Activated CD4-positive, alpha-beta memory T cell treated with anti-CD3 and anti-CD28 coated beads for 36 hours (primary cell): ENCODE data around the gene DLGAP4. TPM values are rescaled to one million over a fixed set of nuclear protein-coding genes. Genes with fewer than 3 reads are reported as not detected.

Experiments used
- CTCF ChIA-PET: fragments of 350-600 bp; sonication (Branson Sonifier 250); formaldehyde crosslinking; loops from one replicate; lab custom pipeline; 2021; ENCODE audit warnings: antibody characterized with exemption, inconsistent platforms; lab: Charles Lee
- POLR2A ChIA-PET: fragments of 350-600 bp; sonication (Branson Sonifier 250); formaldehyde crosslinking; loops from one replicate; lab custom pipeline; 2021; ENCODE audit warnings: antibody characterized with exemption; lab: Charles Lee
- DNase-seq: peaks from one replicate; pipeline ENCODE4 v3.0.0-alpha.2; 2020
- H3K27ac Mint-ChIP-seq: one replicate; pipeline ENCODE4 v1.8.0; 2021; ENCODE audit warnings: mixed read lengths
- H3K27me3 Mint-ChIP-seq: one replicate; pipeline ENCODE4 v1.8.0; 2021; ENCODE audit warnings: mixed read lengths
- H3K36me3 Mint-ChIP-seq: one replicate; pipeline ENCODE4 v1.8.0; 2021; ENCODE audit warnings: mixed read lengths
- H3K4me1 Mint-ChIP-seq: one replicate; pipeline ENCODE4 v1.8.0; 2021; ENCODE audit warnings: low read depth, mixed read lengths
- H3K4me3 Mint-ChIP-seq: one replicate; pipeline ENCODE4 v1.8.0; 2021; ENCODE audit warnings: mild to moderate bottlenecking, mixed read lengths
- H3K9me3 Mint-ChIP-seq: one replicate; pipeline ENCODE4 v1.8.0; 2021; ENCODE audit warnings: mixed read lengths
- intact Hi-C: fragments of 100-400 bp; cut with micrococcal nuclease; formaldehyde crosslinking; loops from one replicate; pipeline ENCODE4 v1.15.1; 2023
- total RNA-seq, 2 experiments: library from RNA; stranded (reverse); gene quantifications; one replicate each; pipeline ENCODE4 v1.2.3, GENCODE V29; 2021

DLGAP4 gene
- total RNA-seq, 2 experiments from 2014 or later = 18.5 to 18.8 TPM

DNA sequence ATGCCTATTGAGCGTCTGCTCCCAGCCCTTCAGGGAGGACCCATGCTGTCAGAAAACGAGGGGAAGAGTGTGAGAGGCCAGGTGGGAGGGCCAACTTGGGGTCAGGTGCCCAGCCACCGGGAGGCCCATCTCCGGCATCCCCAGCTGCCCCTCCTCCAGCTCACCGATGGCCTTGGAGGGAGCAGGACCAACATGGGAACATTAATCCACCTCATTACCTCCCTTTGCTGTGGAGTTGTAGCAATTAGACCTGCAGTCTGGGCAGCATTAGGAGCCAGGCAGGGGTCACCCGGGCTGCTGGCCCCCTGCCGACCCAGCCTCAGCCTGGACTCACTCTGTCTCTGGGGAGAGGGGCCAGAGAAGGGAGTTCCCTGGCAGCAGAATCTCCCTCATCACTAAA lies 25.1 kb downstream of the DLGAP4 start:
- CTCF ChIA-PET = interaction anchor here (0.6 kb wide), 1 partner anchor 129 kb away, joined by 3 read pairs; no protein-coding TSS in a partner anchor
- Mint-ChIP-seq H3K4me3 (no peak overlapping the region), H3K36me3 (no peaks in the 10 kb centered on the region), H3K4me1 (no peaks in the 10 kb centered on the region), H3K27ac (no peak overlapping the region), H3K9me3 (peaks cover under 1% of the 10 kb centered on the region), H3K27me3 (peaks cover 37% of the 10 kb centered on the region)
- POLR2A ChIA-PET = interaction anchor here (0.6 kb wide), 1 partner anchor 26 kb away, joined by 3 read pairs; no protein-coding TSS in a partner anchor
- DNase-seq = no peak
- intact Hi-C loops = no loop called here

DNA sequence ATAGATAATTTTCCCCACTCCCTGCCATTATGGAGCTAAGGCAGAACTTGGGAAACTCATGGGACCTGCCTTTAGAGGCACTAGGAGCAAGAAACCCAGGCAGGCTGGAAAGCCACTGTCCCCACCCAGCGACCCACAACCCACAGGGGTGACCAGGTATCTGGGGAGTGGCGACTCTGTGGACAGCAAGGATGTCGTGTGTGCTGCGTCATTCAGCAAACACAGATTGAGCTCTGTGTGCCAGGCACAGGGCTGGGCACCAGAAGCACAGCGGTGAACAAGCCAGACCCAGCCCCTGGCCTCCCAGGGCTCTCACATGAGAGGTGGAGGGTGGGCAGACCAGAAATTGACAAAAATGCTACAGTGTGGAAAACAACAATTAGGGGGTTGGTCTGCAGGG lies 27.7 kb downstream of the DLGAP4 start:
- POLR2A ChIA-PET = no interaction called here
- intact Hi-C loops = no loop called here
- H3K4me1 Mint-ChIP-seq = no peaks in the 10 kb centered on the region
- no peak for DNase-seq
- no peaks in the 10 kb centered on the region for H3K9me3 Mint-ChIP-seq
- no peak overlapping the region for H3K27ac Mint-ChIP-seq
- H3K36me3 Mint-ChIP-seq = no peaks in the 10 kb centered on the region
- CTCF ChIA-PET = no interaction called here
- no peak overlapping the region for H3K4me3 Mint-ChIP-seq
- H3K27me3 Mint-ChIP-seq = peaks cover 46% of the 10 kb centered on the region

DNA sequence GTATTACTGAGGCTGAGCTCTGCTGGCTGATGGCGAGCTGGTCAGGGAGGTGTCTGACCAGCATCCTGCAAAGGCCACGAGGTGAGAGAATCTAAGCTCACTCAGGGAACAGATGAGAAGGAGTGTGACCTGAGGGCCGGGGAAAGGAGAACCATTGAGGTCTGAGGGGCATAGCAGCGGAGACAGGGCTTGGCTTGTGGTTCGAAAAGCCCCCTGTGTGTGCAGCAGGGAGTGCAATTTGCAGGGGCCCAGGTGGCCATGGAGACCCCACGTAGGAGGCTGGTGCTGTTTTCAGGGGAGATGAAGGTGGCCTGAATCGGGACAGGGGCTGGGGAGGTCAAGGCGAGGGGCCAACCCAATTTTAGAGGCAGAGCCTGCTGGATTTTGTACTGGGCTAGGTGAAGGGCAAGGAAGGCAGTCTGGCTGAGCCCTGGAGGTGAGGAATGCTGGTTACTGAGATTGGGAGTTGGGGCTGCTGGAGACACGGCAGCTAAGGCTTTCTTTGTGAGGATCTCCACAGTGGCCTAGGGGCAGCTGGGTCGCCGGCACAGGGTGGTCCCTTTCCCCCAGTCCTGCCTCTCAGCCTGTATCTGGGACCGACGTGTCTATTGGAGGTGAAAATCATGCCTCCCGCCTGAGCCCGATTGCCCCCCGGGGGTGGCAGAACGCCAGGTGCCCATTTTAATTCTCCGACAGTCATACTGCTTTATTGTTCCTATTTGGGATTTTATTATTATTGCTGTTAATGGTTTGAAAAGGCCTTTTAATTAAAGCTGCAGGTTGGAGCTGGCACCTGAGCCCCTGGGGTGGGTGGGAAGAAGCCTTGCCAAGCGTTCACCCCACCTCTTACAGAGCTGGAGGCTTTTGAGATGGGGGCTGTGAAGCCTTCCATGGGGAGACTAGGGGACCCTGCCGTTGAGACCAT lies 28.4 kb downstream of the DLGAP4 start:
- H3K36me3 Mint-ChIP-seq = no peaks in the 10 kb centered on the region
- no peak overlapping the region for H3K27ac Mint-ChIP-seq
- intact Hi-C loops = no loop called here
- ChIA-PET POLR2A (no interaction called here), CTCF (no interaction called here)
- no peaks in the 10 kb centered on the region for H3K4me1 Mint-ChIP-seq
- H3K4me3 Mint-ChIP-seq = no peak overlapping the region
- no peak for DNase-seq
- H3K27me3 Mint-ChIP-seq = peaks cover 47% of the 10 kb centered on the region
- no peaks in the 10 kb centered on the region for H3K9me3 Mint-ChIP-seq

DNA sequence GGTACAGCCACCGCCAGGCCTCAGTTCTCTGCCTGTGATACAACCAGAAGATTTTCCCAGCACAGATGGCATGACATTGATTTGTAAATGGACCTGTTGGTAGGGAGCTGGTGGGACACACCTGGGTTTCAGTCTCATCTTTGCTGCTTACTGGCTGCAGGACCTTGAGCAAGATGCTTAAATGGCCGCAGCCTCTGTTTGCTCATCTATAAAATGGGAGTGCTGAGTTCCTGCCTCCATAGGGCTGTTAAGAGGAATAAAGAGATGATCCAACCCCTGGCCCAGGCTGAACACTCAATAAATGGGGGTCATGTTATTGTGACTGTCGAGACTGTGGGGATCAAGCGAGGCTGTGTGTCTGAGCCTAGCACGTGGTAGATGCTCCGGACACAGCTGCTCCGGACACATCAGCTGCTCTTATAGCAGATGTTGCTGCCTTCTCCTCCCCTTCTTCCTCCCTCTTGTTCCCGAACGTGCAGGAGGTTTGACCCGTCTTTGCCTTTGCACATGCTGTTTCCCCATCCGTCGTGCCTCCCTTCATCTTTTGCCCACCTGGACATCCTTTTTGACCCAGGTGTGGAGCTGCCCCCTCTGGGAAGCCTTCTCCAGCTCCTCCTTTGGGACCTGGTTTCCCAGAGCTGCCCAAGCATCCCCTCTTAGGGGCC lies 29.2 kb downstream of the DLGAP4 start:
- POLR2A ChIA-PET = no interaction called here
- no peak overlapping the region for H3K4me3 Mint-ChIP-seq
- peaks cover 47% of the 10 kb centered on the region for H3K27me3 Mint-ChIP-seq

DNA sequence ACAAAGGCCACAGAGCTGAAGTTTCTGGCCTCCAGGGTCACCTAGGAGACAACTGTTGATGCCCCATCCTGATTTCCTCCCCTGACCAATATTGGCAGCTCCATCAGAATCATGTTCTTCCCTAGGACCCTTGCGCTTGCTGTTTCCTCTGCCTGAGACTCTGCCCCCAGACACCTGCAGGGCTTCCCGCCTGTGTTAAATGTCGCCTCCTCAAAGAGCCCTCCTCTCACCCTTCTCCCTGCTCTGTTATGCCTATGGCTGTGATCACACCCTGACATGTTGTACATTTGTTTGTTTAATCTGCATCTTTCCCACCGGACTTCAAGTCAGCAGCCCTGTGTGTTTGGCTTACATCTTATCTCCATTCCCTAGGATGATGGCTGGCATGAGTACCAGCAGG lies 30.1 kb downstream of the DLGAP4 start:
- Mint-ChIP-seq H3K4me1 (no peaks in the 10 kb centered on the region), H3K9me3 (no peaks in the 10 kb centered on the region), H3K4me3 (no peak overlapping the region), H3K27ac (no peak overlapping the region), H3K36me3 (no peaks in the 10 kb centered on the region), H3K27me3 (peaks cover 51% of the 10 kb centered on the region)
- DNase-seq = no peak
- ChIA-PET POLR2A (no interaction called here), CTCF (no interaction called here)
- intact Hi-C loops = no loop called here

More for the DNA sequence above, 29.2 kb downstream of the DLGAP4 start:
- no peak for DNase-seq
- Mint-ChIP-seq H3K36me3 (no peaks in the 10 kb centered on the region), H3K27ac (no peak overlapping the region), H3K9me3 (no peaks in the 10 kb centered on the region), H3K4me1 (no peaks in the 10 kb centered on the region)
- CTCF ChIA-PET = no interaction called here
- intact Hi-C loops = no loop called here

- no peaks in the 10 kb centered on the region for H3K4me1 Mint-ChIP-seq
- ChIA-PET POLR2A (no interaction called here), CTCF (no interaction called here)
- no peak overlapping the region for H3K27ac Mint-ChIP-seq
- no peak for DNase-seq
- H3K9me3 Mint-ChIP-seq = no peaks in the 10 kb centered on the region
- intact Hi-C loops = no loop called here
- H3K27me3 Mint-ChIP-seq = peaks cover 44% of the 10 kb centered on the region
- H3K36me3 Mint-ChIP-seq = no peaks in the 10 kb centered on the region
- H3K4me3 Mint-ChIP-seq = no peak overlapping the region
These were observed 31.0 kb downstream of the DLGAP4 start for GRCh38 chr20:36336954-36337704.

DNA sequence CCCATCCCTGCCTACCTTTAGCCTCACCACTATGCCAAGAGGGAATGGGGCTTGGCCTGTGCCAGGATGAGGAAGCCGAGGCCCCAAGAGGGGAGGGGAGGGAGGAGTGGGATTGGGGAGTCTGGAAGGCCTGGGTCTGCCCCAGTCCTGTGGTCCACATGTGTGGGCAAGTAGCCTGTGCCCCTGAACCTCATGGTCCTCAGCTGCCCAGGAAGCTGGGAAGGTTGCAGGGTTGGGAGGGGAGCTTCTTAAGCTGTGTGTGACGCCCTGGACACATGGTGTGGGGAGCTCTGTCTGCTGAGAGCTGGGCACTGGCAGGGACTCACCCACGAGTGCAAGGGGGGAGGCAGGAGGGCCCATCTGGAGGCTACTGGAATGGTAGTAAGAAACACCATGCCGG lies 31.7 kb downstream of the DLGAP4 start:
- Mint-ChIP-seq H3K4me3 (no peak overlapping the region), H3K27ac (no peak overlapping the region), H3K4me1 (no peaks in the 10 kb centered on the region), H3K36me3 (no peaks in the 10 kb centered on the region), H3K27me3 (peaks cover 42% of the 10 kb centered on the region), H3K9me3 (no peaks in the 10 kb centered on the region)
- ChIA-PET CTCF (no interaction called here), POLR2A (no interaction called here)
- intact Hi-C loops = no loop called here
- no peak for DNase-seq

- POLR2A ChIA-PET = no interaction called here
- intact Hi-C loops = no loop called here
- peak; percentile 37 for DNase-seq
- CTCF ChIA-PET = interaction anchor here (0.6 kb wide), 1 partner anchor 59 kb away, joined by 3 read pairs; no protein-coding TSS in a partner anchor
- Mint-ChIP-seq H3K4me1 (no peaks in the 10 kb centered on the region), H3K36me3 (no peaks in the 10 kb centered on the region), H3K27ac (no peak overlapping the region), H3K27me3 (peaks cover 28% of the 10 kb centered on the region), H3K4me3 (no peak overlapping the region), H3K9me3 (no peaks in the 10 kb centered on the region)
These were observed 33.8 kb downstream of the DLGAP4 start for GRCh38 chr20:36339646-36340592.

GRCh38 chr20:36340593-36340990 lies 34.5 kb downstream of the DLGAP4 start:
- Mint-ChIP-seq H3K4me3 (no peak overlapping the region), H3K27ac (no peak overlapping the region), H3K9me3 (no peaks in the 10 kb centered on the region), H3K4me1 (no peaks in the 10 kb centered on the region), H3K27me3 (peaks cover 21% of the 10 kb centered on the region), H3K36me3 (no peaks in the 10 kb centered on the region)
- CTCF ChIA-PET = no interaction called here
- intact Hi-C loops = no loop called here
- no peak for DNase-seq
- POLR2A ChIA-PET = no interaction called here

GRCh38 chr20:36341331-36342020 lies 35.3 kb downstream of the DLGAP4 start:
- Mint-ChIP-seq H3K36me3 (no peaks in the 10 kb centered on the region), H3K27ac (no peak overlapping the region), H3K4me3 (no peak overlapping the region), H3K4me1 (no peaks in the 10 kb centered on the region), H3K27me3 (peaks cover 14% of the 10 kb centered on the region), H3K9me3 (no peaks in the 10 kb centered on the region)
- CTCF ChIA-PET = no interaction called here
- POLR2A ChIA-PET = no interaction called here
- no peak for DNase-seq
- intact Hi-C loops = no loop called here
